DMS 273 treated with DMSO at 0.1 percent for 48 hours (cell line): ENCODE measurements around the gene NRP2.

Source experiments
- DNase-seq: peaks from one replicate; lab custom pipeline; 2025; lab: John Stamatoyannopoulos, UW

The NRP2 gene

GRCh38 chr2:205733082-205733481, 50.8 kb downstream of the NRP2 start:
- no peak for DNase-seq

GRCh38 chr2:205733648-205734047, 51.3 kb downstream of the NRP2 start:
- no peak for DNase-seq

- no peak for DNase-seq
These were observed 52.2 kb downstream of the NRP2 start for GRCh38 chr2:205734436-205735037.

GRCh38 chr2:205738117-205738968, 56.0 kb downstream of the NRP2 start:
- no peak for DNase-seq

- peak; percentile 38 for DNase-seq
These were observed 57.3 kb downstream of the NRP2 start for GRCh38 chr2:205739620-205740019.

GRCh38 chr2:205740381-205740780, 58.1 kb downstream of the NRP2 start:
- no peak for DNase-seq

GRCh38 chr2:205741256-205741978, 59.1 kb downstream of the NRP2 start:
- no peak for DNase-seq

- DNase-seq: no peak
These were observed 60.8 kb downstream of the NRP2 start for GRCh38 chr2:205743137-205743536.

- DNase-seq: no peak
These were observed 61.8 kb downstream of the NRP2 start for GRCh38 chr2:205744074-205744591.

GRCh38 chr2:205745661-205746419, 63.5 kb downstream of the NRP2 start:
- DNase-seq: no peak

- no peak for DNase-seq
These were observed 64.1 kb downstream of the NRP2 start for GRCh38 chr2:205746420-205746785.

- no peak for DNase-seq
These were observed 65.6 kb downstream of the NRP2 start for GRCh38 chr2:205747829-205748386.

- DNase-seq: no peak
These were observed 66.3 kb downstream of the NRP2 start for GRCh38 chr2:205748639-205749038.

- DNase-seq: no peak
These were observed 66.8 kb downstream of the NRP2 start for GRCh38 chr2:205749078-205749477.

GRCh38 chr2:205750797-205751196, 68.5 kb downstream of the NRP2 start:
- DNase-seq: no peak

- DNase-seq: no peak
These were observed 69.3 kb downstream of the NRP2 start for GRCh38 chr2:205751569-205752031.

GRCh38 chr2:205752296-205752820, 70.1 kb downstream of the NRP2 start:
- DNase-seq: no peak

GRCh38 chr2:205752924-205753323, 70.6 kb downstream of the NRP2 start:
- no peak for DNase-seq

- DNase-seq: no peak
These were observed 72.1 kb downstream of the NRP2 start for GRCh38 chr2:205754285-205754923.

- no peak for DNase-seq
These were observed 72.6 kb downstream of the NRP2 start for GRCh38 chr2:205754924-205755321.

GRCh38 chr2:205755923-205756322, 73.6 kb downstream of the NRP2 start:
- no peak for DNase-seq
